H1 (cell line): Measurements from ENCODE around the gene PRICKLE1. TPM values are rescaled to one million over a fixed set of nuclear protein-coding genes. Genes with fewer than 3 reads are reported as not detected.

Experiments used
- CTCF ChIA-PET: fragments of 300-600 bp; sonication (Branson Sonifier 250); formaldehyde crosslinking; loops from one replicate; lab custom pipeline; 2021; ENCODE audit not compliant: partially characterized antibody; lab: Charles Lee
- POLR2A ChIA-PET: fragments of 300-600 bp; sonication (Branson Sonifier 250); formaldehyde crosslinking; loops from one replicate; lab custom pipeline; 2021; ENCODE audit warnings: inconsistent platforms; ENCODE audit not compliant: partially characterized antibody; lab: Charles Lee
- DNase-seq, 2 experiments: peaks; one replicate each; pipeline versions ENCODE4 v3.0.0 to v3.0.0-alpha.2; 2010 to 2022; ENCODE audit warnings: low spot score in 2 of 2, low read depth in 1 of 2, mixed read lengths in 1 of 2
- FAIRE-seq: peaks from 2 replicates; lab custom pipeline; 2011; peaks lifted over from hg19 to GRCh38; lab: Jason Lieb, UNC
- H2AFZ ChIP-seq: 2 replicates; pipeline ENCODE4 v1.8.1; 2012; ENCODE audit warnings: low read length, inconsistent platforms
- H2AK5ac ChIP-seq: 2 replicates; pipeline ENCODE4 v1.6.1; 2013; ENCODE audit warnings: low read depth, low read length
- H2BK120ac ChIP-seq: replicated peaks from 2 replicates; pipeline ENCODE3; 2013; ENCODE audit warnings: low read depth, low read length, inconsistent platforms
- H2BK12ac ChIP-seq: 2 replicates; pipeline ENCODE4 v1.6.1; 2013; ENCODE audit warnings: low read depth, low read length
- H2BK15ac ChIP-seq: 2 replicates; pipeline ENCODE4 v1.6.1; 2013; ENCODE audit warnings: low read length
- H2BK20ac ChIP-seq: 2 replicates; pipeline ENCODE4 v1.6.1; 2013; ENCODE audit warnings: low read length
- H2BK5ac ChIP-seq: 2 replicates; pipeline ENCODE4 v1.6.1; 2013; ENCODE audit warnings: low read depth, low read length
- H3K14ac ChIP-seq: 2 replicates; pipeline ENCODE4 v1.6.1; 2013; ENCODE audit warnings: inconsistent platforms; ENCODE audit not compliant: insufficient read length
- H3K18ac ChIP-seq: 2 replicates; pipeline ENCODE4 v1.6.1; 2013; ENCODE audit warnings: low read length; ENCODE audit errors: extremely low read depth
- H3K23ac ChIP-seq: 2 replicates; pipeline ENCODE4 v1.6.1; 2013; ENCODE audit warnings: inconsistent platforms; ENCODE audit not compliant: insufficient read length
- H3K23me2 ChIP-seq: 2 replicates; pipeline ENCODE4 v1.6.1; 2013; ENCODE audit warnings: low read depth, low read length
- H3K27ac ChIP-seq: 2 replicates; pipeline ENCODE4 v1.6.1; 2011; ENCODE audit warnings: low read depth, low read length, inconsistent platforms
- H3K27me3 ChIP-seq, 4 experiments: replicated peaks in 1 of 4; 1 replicate in 1 of 4; 2 replicates in 3 of 4; pipeline versions ENCODE4 v1.6.1 to v1.8.1; 2011 to 2013; ENCODE audit warnings: low read length in 3 of 4, mild to moderate bottlenecking in 3 of 4, inconsistent platforms in 2 of 4, mixed read lengths in 2 of 4, moderate library complexity in 1 of 4; ENCODE audit not compliant: control insufficient read depth in 3 of 4, insufficient read depth in 3 of 4; ENCODE audit errors: extremely low read depth in 1 of 4
- H3K36me3 ChIP-seq, 4 experiments: 2 replicates each; pipeline versions ENCODE4 v1.6.1 to v1.8.1; 2011 to 2013; ENCODE audit warnings: mild to moderate bottlenecking in 4 of 4, low read length in 3 of 4, moderate library complexity in 2 of 4, control low read depth in 1 of 4, inconsistent platforms in 1 of 4; ENCODE audit not compliant: insufficient read depth in 4 of 4, control insufficient read depth in 2 of 4
- H3K4ac ChIP-seq: replicated peaks from 2 replicates; pipeline ENCODE3; 2013; ENCODE audit warnings: low read length, low read depth, mixed read lengths, inconsistent platforms; ENCODE audit not compliant: insufficient read length
- H3K4me1 ChIP-seq, 4 experiments: replicated peaks in 1 of 4; 1 replicate in 1 of 4; 2 replicates in 3 of 4; pipeline versions ENCODE4 v1.6.1 to v1.8.1; 2011 to 2013; ENCODE audit warnings: low read length in 3 of 4, inconsistent platforms in 2 of 4, mixed read lengths in 1 of 4; ENCODE audit not compliant: insufficient read depth in 4 of 4, control insufficient read depth in 3 of 4
- H3K4me2 ChIP-seq, 2 experiments: 2 replicates each; pipeline versions ENCODE4 v1.6.1 to v1.8.1; 2011 to 2013; ENCODE audit warnings: low read depth in 2 of 2, low read length in 2 of 2, control low read depth in 1 of 2, inconsistent platforms in 1 of 2, mild to moderate bottlenecking in 1 of 2; ENCODE audit not compliant: insufficient read depth in 1 of 2
- H3K4me3 ChIP-seq, 4 experiments: fragments of 200-600, 300-600 bp in 1 of 4; sonication (generic), shearing (Covaris generic), sonication (Bioruptor Twin) in 1 of 4; 2 replicates each; pipeline versions ENCODE4 v1.5.1 to v1.8.1; 2011 to 2016; ENCODE audit warnings: low read length in 4 of 4, low read depth in 3 of 4, control low read depth in 2 of 4, inconsistent platforms in 2 of 4, mild to moderate bottlenecking in 2 of 4, mixed read lengths in 1 of 4, moderate library complexity in 1 of 4; ENCODE audit not compliant: insufficient read depth in 2 of 4; ENCODE audit errors: extremely low read depth in 1 of 4
- H3K56ac ChIP-seq: replicated peaks from 2 replicates; pipeline ENCODE3; 2013; ENCODE audit warnings: low read depth, mild to moderate bottlenecking, mixed read lengths, low read length, inconsistent platforms; ENCODE audit not compliant: insufficient read length
- H3K79me1 ChIP-seq: 2 replicates; pipeline ENCODE4 v1.6.1; 2013; ENCODE audit warnings: low read depth, low read length, control low read depth
- H3K79me2 ChIP-seq, 2 experiments: 2 replicates each; pipeline versions ENCODE4 v1.6.1 to v1.8.1; 2012 to 2013; ENCODE audit warnings: low read length in 2 of 2, mild to moderate bottlenecking in 2 of 2, inconsistent platforms in 1 of 2; ENCODE audit not compliant: insufficient read depth in 2 of 2, control insufficient read depth in 1 of 2
- H3K9ac ChIP-seq, 4 experiments: replicated peaks in 1 of 4; 1 replicate in 1 of 4; 2 replicates in 3 of 4; pipeline versions ENCODE4 v1.6.1 to v1.8.1; 2011 to 2013; ENCODE audit warnings: low read depth in 3 of 4, low read length in 3 of 4, control low read depth in 2 of 4, mild to moderate bottlenecking in 2 of 4, moderate library complexity in 2 of 4, inconsistent platforms in 1 of 4; ENCODE audit errors: extremely low read depth in 1 of 4
- H3K9me3 ChIP-seq, 2 experiments: 2 replicates each; pipeline versions ENCODE4 v1.6.1 to v1.8.1; 2012 to 2013; ENCODE audit warnings: mild to moderate bottlenecking in 2 of 2, moderate library complexity in 2 of 2, control low read depth in 1 of 2, inconsistent platforms in 1 of 2, low read depth in 1 of 2, low read length in 1 of 2, mixed read lengths in 1 of 2; ENCODE audit not compliant: insufficient read depth in 2 of 2
- H4K20me1 ChIP-seq, 2 experiments: replicated peaks in 1 of 2; 2 replicates each; pipeline versions ENCODE3 to v1.8.1; 2011 to 2013; ENCODE audit warnings: inconsistent platforms in 2 of 2, low read length in 2 of 2, mild to moderate bottlenecking in 1 of 2; ENCODE audit not compliant: insufficient read depth in 2 of 2, control insufficient read depth in 1 of 2
- H4K5ac ChIP-seq: 2 replicates; pipeline ENCODE4 v1.6.1; 2013; ENCODE audit warnings: low read length, low read depth, mixed read lengths, inconsistent platforms; ENCODE audit not compliant: insufficient read length
- H4K8ac ChIP-seq: 2 replicates; pipeline ENCODE4 v1.8.0; 2013; ENCODE audit warnings: mild to moderate bottlenecking, moderate library complexity, low read length, inconsistent platforms; ENCODE audit not compliant: insufficient read depth; ENCODE audit errors: extremely low read depth
- H4K91ac ChIP-seq: replicated peaks from 2 replicates; pipeline ENCODE3; 2013; ENCODE audit warnings: low read length, mixed read lengths, inconsistent platforms; ENCODE audit not compliant: insufficient read length
- CBX5 ChIP-seq: fragments of 300-800, 300-1000 bp; sonication (generic); IDR thresholded peaks from 2 replicates; pipeline ENCODE4 v1.7.1; 2016; ENCODE audit warnings: antibody characterized with exemption, low read length, low read depth
- CREB1 ChIP-seq: IDR thresholded peaks from 2 replicates; pipeline ENCODE4 v1.6.1; 2012; ENCODE audit warnings: inconsistent platforms
- EGR1 ChIP-seq: IDR thresholded peaks from 2 replicates; pipeline ENCODE4 v1.6.1; 2011; ENCODE audit warnings: low read depth, low read length, borderline replicate concordance
- EZH2 ChIP-seq: fragments of 200-600 bp; sonication (generic); IDR thresholded peaks from 2 replicates; pipeline ENCODE4 v1.7.1; 2012; ENCODE audit warnings: low read depth, mild to moderate bottlenecking, moderate library complexity, low read length, inconsistent platforms; ENCODE audit not compliant: severe bottlenecking
- FOSL1 ChIP-seq: IDR thresholded peaks from 2 replicates; pipeline ENCODE4 v1.6.1; 2011; ENCODE audit warnings: mild to moderate bottlenecking, low read depth, low read length, moderate library complexity; ENCODE audit not compliant: insufficient read depth
- GABPA ChIP-seq: IDR thresholded peaks from 2 replicates; pipeline ENCODE4 v1.6.1; 2011; ENCODE audit warnings: mild to moderate bottlenecking, low read length, moderate library complexity, borderline replicate concordance; ENCODE audit not compliant: insufficient read depth
- JUN ChIP-seq: IDR thresholded peaks from 2 replicates; pipeline ENCODE4 v1.6.1; 2011; ENCODE audit warnings: low read depth, mild to moderate bottlenecking, improper control_type of control experiment, low read length
- KDM4A ChIP-seq: IDR thresholded peaks from one replicate; pipeline ENCODE4 v1.7.1; 2012; ENCODE audit warnings: low read depth, mild to moderate bottlenecking, moderate library complexity, low read length, inconsistent platforms; ENCODE audit not compliant: severe bottlenecking
- PHF8 ChIP-seq: fragments of 200-600 bp; sonication (generic); conservative IDR thresholded peaks from 2 replicates; pipeline ENCODE4 v1.7.1; 2012; ENCODE audit warnings: low read depth, mild to moderate bottlenecking, inconsistent platforms, low read length, moderate library complexity
- POU5F1 ChIP-seq: IDR thresholded peaks from 2 replicates; pipeline ENCODE4 v1.6.1; 2011; ENCODE audit warnings: low read depth, mild to moderate bottlenecking, low read length, moderate library complexity
- RNF2 ChIP-seq: fragments of 200-900, 300-1000 bp; sonication (generic); IDR thresholded peaks from 2 replicates; pipeline ENCODE4 v1.7.1; 2016; ENCODE audit warnings: borderline replicate concordance, low read depth, mild to moderate bottlenecking, antibody characterized with exemption, low read length; ENCODE audit not compliant: poor library complexity, severe bottlenecking; ENCODE audit errors: missing control alignments
- SIX5 ChIP-seq: IDR thresholded peaks from 2 replicates; pipeline ENCODE4 v1.6.1; 2011; ENCODE audit warnings: mild to moderate bottlenecking, low read depth, low read length
- SUZ12 ChIP-seq: fragments of 200-600 bp; sonication (generic); IDR thresholded peaks from 2 replicates; pipeline ENCODE4 v1.6.1; 2012; ENCODE audit warnings: mild to moderate bottlenecking, inconsistent platforms, low read length, moderate library complexity, mixed read lengths
- WGBS, 2 experiments: shearing (Covaris generic) in 1 of 2; methylation state at CpG; one replicate each; pipeline versions ENCODE4 v1.1.6 to v1.1.7; 2013 to 2015; ENCODE audit warnings: low lambda C conversion rate in 2 of 2, mixed read lengths in 2 of 2, inconsistent platforms in 1 of 2, low coverage in 1 of 2, missing lambda C conversion rate in 1 of 2; ENCODE audit not compliant: insufficient replicate concordance in 2 of 2, insufficient coverage in 1 of 2, insufficient read length in 1 of 2; ENCODE audit errors: extremely low coverage in 1 of 2, missing lambda C conversion rate in 1 of 2; 5-methylcytosine and 5-hydroxymethylcytosine counted together
- polyA plus RNA-seq, 7 experiments: library from polyadenylated mRNA; depleted of rRNA in 3 of 7; stranded (reverse) in 5 of 7; unstranded in 2 of 7; fragments of >200 nt in 5 of 7; fragments of 200-250 nt in 2 of 7; gene quantifications; 1 replicate in 5 of 7; 2 replicates in 1 of 7; 4 replicates in 1 of 7; pipeline versions ENCODE4 v1.2.1 to v1.2.3, GENCODE V29; 2011 to 2013; ENCODE audit warnings: missing spikeins in 2 of 7, mixed read lengths in 2 of 7
- total RNA-seq: library from RNA; stranded (reverse); fragmentation: NEBNext Ultra II Directional; extraction: Animal tissue kit (Norgen Biotek cat#: 25700); gene quantifications from 2 replicates; pipeline ENCODE4 v1.2.1, GENCODE V29; 2021

The PRICKLE1 gene
- total and polyA plus RNA-seq, 2 of the 8 experiments (the other 6 are each of a cell fraction or from before 2014, with no cell fraction given): 14.0 to 22.4 TPM

GRCh38 chr12:42556917-42557316 lies 32.6 kb downstream of the PRICKLE1 start:
- H2BK20ac ChIP-seq: no peak overlapping the region
- H4K91ac ChIP-seq: no peak overlapping the region
- no peak overlapping the region for H3K56ac ChIP-seq
- no peak overlapping the region for H4K5ac ChIP-seq
- no peak overlapping the region for H3K9ac ChIP-seq
- FAIRE-seq (no peak), DNase-seq (no peak)
- H3K4ac ChIP-seq: no peak overlapping the region
- no peak overlapping the region for H3K27ac ChIP-seq
- WGBS, 2 experiments: 88% methylated on average over 2 of the region's 2 CpGs; no CpG with 5 or more reads in 1 of the 2 experiments
- no peaks in the 10 kb centered on the region for H3K9me3 ChIP-seq
- H3K4me3 ChIP-seq: no peak overlapping the region
- H3K27me3 ChIP-seq: peaks cover 9 to 23% (median 17%) of the 10 kb centered on the region in 4 experiments
- H2BK120ac ChIP-seq: no peak overlapping the region
- 0 out of 2 replicates have a peak, but pooled peaks cover 2% of the 10 kb centered on the region for H3K23me2 ChIP-seq
- no peak overlapping the region for H3K14ac ChIP-seq
- no peak overlapping the region for H3K23ac ChIP-seq
- POLR2A ChIA-PET: no interaction called here
- H3K18ac ChIP-seq: no peak overlapping the region
- no peak overlapping the region for H2AFZ ChIP-seq
- H2BK15ac ChIP-seq: no peak overlapping the region
- H3K79me1 ChIP-seq: no peaks in the 10 kb centered on the region
- H3K36me3 ChIP-seq: no peaks in the 10 kb centered on the region
- H2BK12ac ChIP-seq: no peak overlapping the region
- H4K8ac ChIP-seq: no peak overlapping the region
- H4K20me1 ChIP-seq: no peaks in the 10 kb centered on the region
- no peak overlapping the region; the same call in 1 of the 2 replicates for H2AK5ac ChIP-seq
- no peaks in the 10 kb centered on the region for H3K79me2 ChIP-seq
- H3K4me1 ChIP-seq: peaks cover 0 to 2% (median under 1%) of the 10 kb centered on the region in 4 experiments; a peak in 2 of 7 replicates
- no peak overlapping the region for H3K4me2 ChIP-seq
- no peak overlapping the region for H2BK5ac ChIP-seq
- CTCF ChIA-PET: interaction anchor here (1.3 kb wide), 1 partner anchor 74 kb away, joined by 5 read pairs; no protein-coding TSS in a partner anchor
- TF ChIP-seq EGR1 (no peak), FOSL1 (no peak), CBX5 (no peak), EZH2 (no peak), RNF2 (no peak), GABPA (no peak), SIX5 (no peak), PHF8 (no peak), KDM4A (no peak), JUN (no peak), CREB1 (no peak), POU5F1 (no peak), SUZ12 (no peak)
